WTC11 (cell line): ENCODE results near the gene PSMD13. TPM values are rescaled to one million over a fixed set of nuclear protein-coding genes. Genes with fewer than 3 reads are reported as not detected.

ENCODE experiments used
- ATAC-seq: fragments of 200-7000 bp; cut with Tn5 transposase; 2 replicates; pipeline ENCODE4 v1.10.0; 2021; ENCODE audit warnings: mild to moderate bottlenecking, moderate library complexity
- CTCF ChIA-PET: fragments of 300-600 bp; sonication (Branson Sonifier 250); formaldehyde crosslinking; loops from one replicate; lab custom pipeline; 2021; ENCODE audit warnings: antibody characterized with exemption; lab: Charles Lee
- POLR2A ChIA-PET: fragments of 350-600 bp; sonication (Branson Sonifier 250); formaldehyde crosslinking; loops from one replicate; lab custom pipeline; 2021; ENCODE audit warnings: antibody characterized with exemption; lab: Charles Lee
- DNase-seq: peaks from one replicate; pipeline ENCODE4 v3.0.0; 2021; ENCODE audit warnings: low spot score
- H3K27ac Mint-ChIP-seq: 2 replicates; pipeline ENCODE4 v1.8.0; 2021; ENCODE audit warnings: mixed read lengths
- H3K27me3 Mint-ChIP-seq: 2 replicates; pipeline ENCODE4 v1.8.0; 2021; ENCODE audit warnings: low read depth, mild to moderate bottlenecking, moderate library complexity, mixed read lengths
- H3K36me3 Mint-ChIP-seq: 2 replicates; pipeline ENCODE4 v1.8.0; 2021; ENCODE audit warnings: mixed read lengths
- H3K4me1 Mint-ChIP-seq: 2 replicates; pipeline ENCODE4 v1.8.0; 2022; ENCODE audit warnings: mixed read lengths
- H3K4me3 Mint-ChIP-seq: 2 replicates; pipeline ENCODE4 v1.8.0; 2021; ENCODE audit warnings: mild to moderate bottlenecking, moderate library complexity, mixed read lengths
- H3K9me3 Mint-ChIP-seq: 2 replicates; pipeline ENCODE4 v1.8.0; 2021; ENCODE audit warnings: mixed read lengths
- ARID4B ChIP-seq: sonication (generic); formaldehyde crosslinking; IDR thresholded peaks from 2 replicates; pipeline ENCODE4 v1.8.0; 2023; ENCODE audit warnings: missing genetic modification reagents, mild to moderate bottlenecking, borderline replicate concordance
- ATF1 ChIP-seq: sonication (generic); formaldehyde crosslinking; IDR thresholded peaks from 2 replicates; pipeline ENCODE4 v1.8.1; 2023; ENCODE audit warnings: mild to moderate bottlenecking, moderate library complexity, missing genetic modification reagents
- ATF6 ChIP-seq: sonication (generic); formaldehyde crosslinking; IDR thresholded peaks from 2 replicates; pipeline ENCODE4 v1.8.1; 2023; ENCODE audit warnings: mild to moderate bottlenecking, missing genetic modification reagents
- E2F1 ChIP-seq: sonication (generic); formaldehyde crosslinking; IDR thresholded peaks from 2 replicates; pipeline ENCODE4 v1.8.0; 2022; ENCODE audit warnings: mild to moderate bottlenecking, missing genetic modification reagents
- E2F5 ChIP-seq: sonication (generic); formaldehyde crosslinking; IDR thresholded peaks from 2 replicates; pipeline ENCODE4 v1.8.1; 2022; ENCODE audit warnings: mild to moderate bottlenecking, moderate library complexity, missing genetic modification reagents
- ERG ChIP-seq: fragments of 250-450 bp; sonication (Bioruptor Pico); IDR thresholded peaks from 2 replicates; pipeline ENCODE4 v1.8.0; 2021; ENCODE audit warnings: mild to moderate bottlenecking
- FOXJ3 ChIP-seq: sonication (generic); formaldehyde crosslinking; IDR thresholded peaks from 2 replicates; pipeline ENCODE4 v1.9.0; 2021; ENCODE audit warnings: missing genetic modification reagents, mild to moderate bottlenecking, borderline replicate concordance
- FOXP1 ChIP-seq: sonication (generic); formaldehyde crosslinking; IDR thresholded peaks from 2 replicates; pipeline ENCODE4 v1.8.0; 2022; ENCODE audit warnings: missing genetic modification reagents, mild to moderate bottlenecking, moderate library complexity, borderline replicate concordance
- IRF2 ChIP-seq: sonication (generic); formaldehyde crosslinking; IDR thresholded peaks from 2 replicates; pipeline ENCODE4 v1.8.0; 2022; ENCODE audit warnings: low read depth, missing genetic modification reagents, borderline replicate concordance
- MXD4 ChIP-seq: fragments of 250-450 bp; sonication (Bioruptor Pico); IDR thresholded peaks from 2 replicates; pipeline ENCODE4 v1.8.0; 2021; ENCODE audit warnings: mild to moderate bottlenecking, moderate library complexity, borderline replicate concordance
- MYBL2 ChIP-seq: sonication (generic); formaldehyde crosslinking; IDR thresholded peaks from 2 replicates; pipeline ENCODE4 v1.8.1; 2023; ENCODE audit warnings: mild to moderate bottlenecking, moderate library complexity, missing genetic modification reagents
- PREB ChIP-seq: sonication (generic); formaldehyde crosslinking; IDR thresholded peaks from 2 replicates; pipeline ENCODE4 v1.8.1; 2022; ENCODE audit warnings: mild to moderate bottlenecking, missing genetic modification reagents, moderate library complexity, borderline replicate concordance
- TCF7 ChIP-seq: sonication (generic); formaldehyde crosslinking; IDR thresholded peaks from 2 replicates; pipeline ENCODE4 v1.8.0; 2022; ENCODE audit warnings: mild to moderate bottlenecking, low read depth, missing genetic modification reagents, moderate library complexity
- USF2 ChIP-seq: sonication (generic); formaldehyde crosslinking; IDR thresholded peaks from 2 replicates; pipeline ENCODE4 v1.8.1; 2023; ENCODE audit warnings: mild to moderate bottlenecking, missing genetic modification reagents, moderate library complexity
- ZMAT4 ChIP-seq: fragments of 250-450 bp; sonication (Bioruptor Pico); IDR thresholded peaks from 2 replicates; pipeline ENCODE4 v1.9.0; 2021; ENCODE audit warnings: mild to moderate bottlenecking
- ZNF138 ChIP-seq: sonication (generic); formaldehyde crosslinking; conservative IDR thresholded peaks from 2 replicates; pipeline ENCODE4 v1.8.1; 2022; ENCODE audit warnings: mild to moderate bottlenecking, moderate library complexity, missing genetic modification reagents
- ZNF219 ChIP-seq: sonication (generic); formaldehyde crosslinking; IDR thresholded peaks from 2 replicates; pipeline ENCODE4 v1.8.0; 2023; ENCODE audit warnings: missing genetic modification reagents, mild to moderate bottlenecking, borderline replicate concordance
- total RNA-seq: library from RNA; stranded (reverse); gene quantifications from 3 replicates; pipeline ENCODE4 v1.2.3, GENCODE V29; 2021

PSMD13 gene
- total RNA-seq, 1 experiment from 2014 or later, result 148 TPM

GRCh38 chr11:209275-210121, 27.3 kb upstream of the PSMD13 start (continued):
- TF ChIP-seq TCF7 (CRISPR knock-in tag) (no peak), ATF1 (CRISPR knock-in tag) (no peak), ZNF138 (CRISPR knock-in tag) (no peak), E2F5 (no peak), ZNF219 (CRISPR knock-in tag) (no peak), IRF2 (CRISPR knock-in tag) (no peak), USF2 (CRISPR knock-in tag) (no peak), FOXJ3 (CRISPR knock-in tag) (no peak), ZMAT4 (CRISPR knock-in tag) (no peak)

- peak overlapping the region; percentile 97; the same call in 1 of the 2 replicates for H3K4me3 Mint-ChIP-seq
- peaks cover 38% of the 10 kb centered on the region for H3K36me3 Mint-ChIP-seq
- H3K4me1 Mint-ChIP-seq, result peaks cover 8% of the 10 kb centered on the region; the same call in 1 of the 2 replicates
- POLR2A ChIA-PET, result interaction anchor here (0.5 kb wide), 1 partner anchor 34 kb away, joined by 3 read pairs; no protein-coding TSS in a partner anchor
- CTCF ChIA-PET, result interaction anchor here (1.3 kb wide), 1 partner anchor 40 kb away, joined by 8 read pairs; no protein-coding TSS in a partner anchor
- H3K27ac Mint-ChIP-seq, result no peak overlapping the region
- H3K9me3 Mint-ChIP-seq, result no peaks in the 10 kb centered on the region
- H3K27me3 Mint-ChIP-seq, result no peaks in the 10 kb centered on the region
- TF ChIP-seq E2F1, result no peak
- TF ChIP-seq ARID4B, result no peak
- no peak for TF ChIP-seq PREB
- no peak for TF ChIP-seq MYBL2 (CRISPR knock-in tag)
- TF ChIP-seq ERG (CRISPR knock-in tag), result no peak
- no peak for TF ChIP-seq FOXP1 (CRISPR knock-in tag)
- TF ChIP-seq ATF6 (CRISPR knock-in tag), result no peak
- TF ChIP-seq MXD4, result no peak
- DNase-seq (no peak), ATAC-seq (no peak)
Observed at GRCh38 chr11:210122-210802, 26.5 kb upstream of the PSMD13 start.
